Keratinocyte (primary cell): ENCODE measurements around the gene CAMK2G.

ENCODE experiments used
- CTCF ChIP-seq, 3 experiments: IDR thresholded peaks in 1 of 3; conservative IDR thresholded peaks in 1 of 3; optimal IDR thresholded peaks in 1 of 3; 2 replicates in 2 of 3; 3 replicates in 1 of 3; pipeline versions ENCODE3 to v1.5.1; 2011; ENCODE audit warnings: low read length in 3 of 3, mild to moderate bottlenecking in 3 of 3, moderate library complexity in 2 of 3, control low read depth in 1 of 3, inconsistent platforms in 1 of 3; ENCODE audit not compliant: insufficient read depth in 2 of 3; ENCODE audit errors: extremely low read depth in 1 of 3
- EZH2 ChIP-seq: IDR thresholded peaks from one replicate; pipeline ENCODE4 v1.6.1; 2012; ENCODE audit warnings: inconsistent platforms, mild to moderate bottlenecking, low read length, moderate library complexity

GRCh38 chr10:73857446-73857845 is 16.9 kb downstream of the CAMK2G start:
- TF ChIP-seq CTCF (optimal IDR thresholded peaks at IDR 0.05 in 1 of 3, IDR thresholded peaks at IDR 0.05 in 1 of 3, conservative IDR thresholded peaks at IDR 0.05 in 1 of 3; ENCODE audit: extremely low read depth in 1 of 3, insufficient read depth in 2 of 3, low read length in 3 of 3) = no peak
- TF ChIP-seq EZH2 = no peak
